Measurements from ENCODE around the gene BABAM1.

BABAM1 gene

GRCh38 chr19:17300992-17301619 is 33.9 kb downstream of the BABAM1 start:
- DNase-seq (ENCODE audit: insufficient read length, low spot score): no peak
- FAIRE-seq: no peak

DNA sequence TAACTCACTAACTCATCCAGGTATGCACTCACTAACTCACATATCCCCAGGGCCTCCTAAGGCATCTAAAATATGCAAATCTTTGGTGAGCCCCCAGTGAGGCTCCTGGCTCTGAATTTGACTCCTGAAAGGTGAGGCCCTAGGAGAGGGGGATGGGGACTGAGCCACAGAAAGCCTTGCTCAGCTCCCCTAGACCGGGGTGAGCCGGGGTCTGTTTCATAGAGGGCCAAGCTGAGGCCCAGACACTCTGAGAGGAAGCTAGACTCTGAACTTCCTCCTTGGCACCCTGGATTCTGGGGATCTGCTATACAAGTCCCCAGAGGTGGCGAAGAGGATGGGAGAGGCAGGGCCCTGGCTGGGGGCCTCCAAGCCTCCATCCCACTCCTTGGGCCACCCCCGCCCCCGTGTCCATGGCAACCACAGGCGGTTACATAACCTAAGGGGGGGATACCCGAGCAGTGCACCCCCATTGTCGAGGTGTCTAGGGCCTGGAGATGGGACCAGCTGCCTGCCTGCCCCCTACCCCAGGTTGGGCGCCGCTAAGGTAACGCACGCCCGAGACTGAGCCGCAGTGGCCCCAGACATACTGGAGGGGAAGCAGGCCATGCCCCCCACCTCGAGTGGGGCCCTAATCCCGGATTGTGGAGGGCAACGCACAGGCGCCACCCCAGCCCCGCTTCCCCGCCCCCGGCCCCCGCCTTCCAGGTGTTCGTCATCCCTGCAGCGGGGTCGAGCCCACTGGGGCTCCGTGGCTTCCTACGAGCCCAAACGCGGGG is 35.3 kb downstream of the BABAM1 start:
- FAIRE-seq (no peak), DNase-seq (ENCODE audit: insufficient read length, low spot score) (no peak)

GRCh38 chr19:17303167-17303939 is 36.1 kb downstream of the BABAM1 start, which contains the start of gene ABHD8:
ABHD8 (minus strand) TSS chr19:17303425; CDS start chr19:17301616, 1,809 bp downstream.
- peak; percentile 89 for FAIRE-seq
- peak; percentile 95 for DNase-seq (ENCODE audit: insufficient read length, low spot score)

- FAIRE-seq (no peak), DNase-seq (ENCODE audit: insufficient read length, low spot score) (no peak)
Measured at GRCh38 chr19:17303940-17304267, 36.7 kb downstream of the BABAM1 start.

GRCh38 chr19:17304386-17305215 is 37.4 kb downstream of the BABAM1 start:
- FAIRE-seq (peak; percentile 11), DNase-seq (ENCODE audit: insufficient read length, low spot score) (no peak)

- DNase-seq (ENCODE audit: insufficient read length, low spot score) (no peak), FAIRE-seq (no peak)
Measured at GRCh38 chr19:17305216-17305516, 37.9 kb downstream of the BABAM1 start.

DNA sequence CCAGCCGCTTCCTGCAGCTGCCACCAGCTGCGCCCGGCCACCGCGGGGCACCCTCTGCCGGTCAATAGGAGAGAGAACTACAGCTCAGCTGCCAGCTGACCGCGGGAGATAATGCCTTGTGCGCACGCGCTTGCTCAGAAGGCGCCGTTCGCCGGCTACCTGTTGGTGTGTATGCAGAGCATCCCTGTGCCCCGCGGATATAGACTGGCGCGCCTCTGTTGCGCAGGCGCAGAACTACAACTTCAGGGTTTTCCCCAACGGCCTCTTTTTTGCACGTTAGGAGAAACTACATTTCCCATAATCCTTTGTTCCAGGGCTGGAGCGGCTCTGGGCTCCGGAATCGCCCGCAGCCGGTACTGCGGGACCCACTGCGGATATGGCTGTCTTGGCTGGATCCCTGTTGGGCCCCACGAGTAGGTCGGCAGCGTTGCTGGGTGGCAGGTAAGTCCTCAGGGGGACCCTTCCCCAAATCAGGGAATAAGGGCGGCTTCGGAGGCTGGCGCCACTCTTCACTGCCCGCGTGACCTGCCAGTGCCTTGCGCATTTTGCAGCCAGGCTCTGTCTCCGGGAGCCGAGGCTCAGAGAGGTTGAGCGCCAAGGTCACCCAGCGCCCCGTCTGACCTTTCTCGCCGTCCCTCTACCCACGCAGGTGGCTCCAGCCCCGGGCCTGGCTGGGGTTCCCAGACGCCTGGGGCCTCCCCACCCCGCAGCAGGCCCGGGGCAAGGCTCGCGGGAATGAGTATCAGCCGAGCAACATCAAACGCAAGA is 38.5 kb downstream of the BABAM1 start, which contains the start of gene MRPL34:
Gene MRPL34 (plus strand): TSS at position 356 of the 768 bp plus-strand sequence. CDS start 21 bp downstream, at position 377.
- FAIRE-seq: peak; percentile 97
- DNase-seq (ENCODE audit: insufficient read length, low spot score): no peak

DNA sequence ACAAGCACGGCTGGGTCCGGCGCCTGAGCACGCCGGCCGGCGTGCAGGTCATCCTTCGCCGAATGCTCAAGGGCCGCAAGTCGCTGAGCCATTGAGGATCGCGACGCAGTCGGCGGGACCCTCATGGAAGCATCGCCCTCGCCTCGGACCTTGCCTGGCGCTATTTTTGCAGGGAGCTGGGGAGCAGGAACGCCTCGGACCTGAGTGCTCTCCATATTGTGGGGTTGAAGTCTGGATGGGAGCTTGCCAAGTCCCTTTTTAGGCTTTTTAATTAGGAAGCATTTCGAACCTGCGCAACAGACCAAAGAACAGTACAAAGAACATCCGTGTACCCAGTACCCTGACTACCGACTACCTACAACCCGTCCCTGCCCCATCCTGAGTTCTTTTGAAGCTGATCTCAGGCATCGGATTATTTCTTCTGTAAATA is 39.1 kb downstream of the BABAM1 start:
- DNase-seq (ENCODE audit: insufficient read length, low spot score) (no peak), FAIRE-seq (peak; percentile 4)

DNA sequence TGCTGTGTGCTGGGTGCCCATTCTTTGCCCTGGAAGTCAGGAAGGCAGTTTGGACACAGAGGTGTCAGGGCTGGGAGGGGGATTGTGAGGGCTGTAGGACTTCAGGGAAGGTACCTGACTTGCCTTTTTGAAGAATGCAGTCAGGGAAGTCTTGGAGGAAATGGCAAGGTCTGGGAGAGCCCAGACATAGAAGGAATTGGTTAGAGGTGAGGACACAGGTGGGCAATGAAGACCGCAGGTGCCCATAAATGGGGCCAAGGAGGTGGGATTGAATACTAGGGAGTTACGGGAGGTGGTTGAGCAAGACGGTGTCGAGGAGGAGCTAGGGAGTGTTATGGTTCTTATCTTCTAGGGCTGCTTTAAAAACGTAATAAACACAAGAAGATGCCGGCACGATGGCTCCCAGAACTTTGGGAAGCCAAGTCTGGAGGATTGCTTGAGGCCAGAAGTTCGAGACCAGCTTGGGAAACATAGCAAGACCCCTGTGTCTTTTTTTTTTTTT is 40.7 kb downstream of the BABAM1 start:
- FAIRE-seq (no peak), DNase-seq (ENCODE audit: insufficient read length, low spot score) (no peak)

DNA sequence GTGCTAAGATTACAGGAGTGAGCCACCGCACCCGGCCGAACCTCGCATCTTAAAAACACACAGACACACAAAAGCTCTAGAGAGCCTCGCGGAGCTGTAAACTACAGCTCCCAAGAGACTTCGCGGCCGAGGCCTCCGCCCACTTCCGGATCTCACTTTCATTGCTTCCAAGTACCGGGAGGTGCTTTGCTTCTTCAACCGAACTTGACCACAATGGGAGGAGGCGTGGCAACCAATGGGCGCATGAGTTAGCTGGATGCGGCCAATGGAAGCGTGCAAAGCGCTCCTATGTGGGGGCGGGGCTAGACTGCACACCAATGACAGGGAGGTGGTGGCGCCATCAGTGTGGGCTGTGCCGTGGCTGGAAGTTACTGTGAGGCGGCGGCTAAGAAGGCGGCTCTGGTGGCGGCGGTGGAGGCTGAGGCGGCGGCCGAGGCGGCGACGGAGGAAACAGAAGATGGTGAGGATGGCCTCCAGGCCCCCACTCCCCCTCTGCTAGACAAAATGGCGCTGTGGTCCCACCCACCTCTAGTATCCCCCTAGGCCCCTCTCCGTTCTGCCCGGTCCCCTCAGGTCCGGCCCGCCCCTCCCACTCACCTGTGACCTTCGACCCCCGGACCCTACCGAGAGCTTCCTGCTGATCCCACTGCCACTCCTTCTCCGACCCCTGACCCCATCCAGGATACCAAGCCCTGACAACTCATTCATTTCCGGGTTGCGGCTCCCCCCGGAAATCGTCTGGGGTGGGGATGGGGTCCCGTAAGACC is 42.1 kb downstream of the BABAM1 start, which contains the start of gene DDA1:
Gene DDA1 (plus strand): TSS at position 366 of the 767 bp plus-strand sequence. CDS start 92 bp downstream, at position 458.
- FAIRE-seq: peak; percentile 100
- peak; percentile 97 for DNase-seq (ENCODE audit: insufficient read length, low spot score)

DNA sequence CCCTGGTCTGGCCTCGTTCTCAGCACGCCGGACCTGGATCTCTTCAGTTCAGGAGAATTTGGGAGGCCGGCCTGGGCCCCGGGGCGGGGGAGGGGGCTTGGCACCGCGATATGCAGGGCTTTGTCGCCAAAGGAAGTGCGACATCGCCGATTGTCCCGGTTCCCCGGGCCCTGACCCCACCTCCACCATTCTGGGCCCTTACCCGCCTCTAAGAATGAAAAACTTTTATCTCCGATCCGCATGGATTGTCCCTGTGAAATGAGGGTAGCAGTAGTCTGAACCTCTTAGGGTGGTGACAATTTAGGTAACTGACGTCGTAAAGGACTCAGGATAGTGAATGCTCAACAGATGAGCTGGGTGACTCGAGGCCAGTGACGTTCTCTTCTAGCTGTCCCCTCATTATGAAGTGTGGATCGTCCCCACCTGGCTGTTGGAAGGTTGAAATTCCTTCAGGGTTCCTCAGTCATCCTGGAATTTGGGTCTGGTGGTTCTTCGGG is 42.8 kb downstream of the BABAM1 start:
- FAIRE-seq (peak; percentile 64), DNase-seq (ENCODE audit: insufficient read length, low spot score) (no peak)

DNA sequence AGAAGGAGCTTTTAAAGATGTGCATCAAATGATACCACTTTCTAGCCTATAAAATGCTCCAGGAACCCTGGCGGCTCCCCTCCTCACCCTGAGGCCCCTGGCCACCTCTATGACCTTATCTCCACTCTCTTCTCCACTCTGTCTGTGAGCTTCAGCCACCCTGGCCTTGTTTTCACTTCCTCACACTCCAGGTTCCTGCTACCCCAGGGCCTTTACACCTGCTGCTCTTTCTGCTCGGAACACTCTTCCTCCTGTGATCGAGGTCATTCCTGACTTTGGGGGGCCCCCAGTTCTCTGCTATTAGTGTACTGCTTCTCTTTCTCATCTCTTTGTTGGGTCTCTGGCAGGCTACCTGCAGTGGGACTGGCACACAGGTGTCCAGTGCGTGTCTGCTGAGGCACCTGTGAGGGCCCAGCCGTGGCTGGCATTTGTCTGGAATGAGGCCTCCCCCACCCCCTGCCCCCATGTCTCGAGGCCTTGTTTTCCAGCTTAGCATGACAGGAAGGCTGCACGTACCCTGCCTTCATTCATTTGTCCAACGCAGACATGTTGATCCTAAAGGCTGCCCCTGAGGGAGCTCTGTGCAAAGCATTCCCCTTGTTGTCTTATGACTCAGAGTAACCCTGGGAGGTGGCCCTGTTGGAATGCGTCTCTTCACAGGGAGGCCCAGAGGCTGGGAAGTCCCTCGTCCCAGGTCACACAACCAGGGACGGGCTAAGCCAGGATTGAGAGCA is 44.4 kb downstream of the BABAM1 start:
- no peak for FAIRE-seq
- DNase-seq (ENCODE audit: insufficient read length, low spot score): no peak

DNA sequence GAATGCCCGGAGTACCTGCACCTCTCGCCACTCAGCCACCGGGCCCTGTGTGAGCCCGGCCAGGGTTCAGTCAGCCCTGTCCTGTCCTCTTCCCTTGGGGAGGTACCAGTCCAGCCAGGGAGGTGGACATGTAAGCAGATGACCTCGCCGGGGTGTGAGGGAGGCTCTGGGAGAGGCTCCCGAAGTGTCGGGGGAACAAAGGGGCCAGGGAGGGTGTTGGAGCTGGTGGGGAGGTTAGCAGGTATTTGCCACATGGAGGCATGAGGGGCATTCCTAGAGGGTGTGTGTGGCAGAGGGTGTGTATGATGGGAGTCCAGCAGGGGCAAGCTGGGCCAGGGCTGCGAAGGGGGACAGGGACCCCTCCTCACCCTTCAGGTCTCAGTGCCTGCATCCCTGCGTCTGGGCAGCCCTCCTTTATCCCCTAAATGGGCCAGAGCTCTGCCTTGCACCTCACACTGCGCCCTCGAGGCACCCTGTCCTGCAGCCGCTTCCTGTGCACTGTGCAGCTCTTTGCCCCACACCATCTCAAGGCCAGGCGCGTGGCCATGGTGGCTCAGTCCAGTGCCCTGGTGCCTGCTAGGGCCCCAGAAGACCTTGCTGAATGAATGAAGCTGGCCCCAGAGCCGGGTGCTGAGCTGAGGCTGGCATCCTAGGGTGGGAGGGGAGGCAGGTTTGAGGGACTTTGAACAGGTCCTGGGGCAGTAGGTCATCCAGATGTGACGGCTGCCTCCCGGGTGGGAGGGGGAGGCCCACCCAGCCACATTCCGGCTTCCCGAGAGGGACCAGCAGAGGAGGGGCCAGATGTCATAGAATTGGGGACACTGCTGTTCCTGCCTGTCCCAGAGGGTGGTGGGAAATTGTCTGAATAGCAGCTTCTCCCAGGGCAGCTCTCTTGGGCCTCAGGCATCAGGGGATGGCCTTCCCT is 45.2 kb downstream of the BABAM1 start:
- FAIRE-seq (no peak), DNase-seq (ENCODE audit: insufficient read length, low spot score) (no peak)

GRCh38 chr19:17314007-17314593 is 46.9 kb downstream of the BABAM1 start:
- DNase-seq (ENCODE audit: insufficient read length, low spot score) (no peak), FAIRE-seq (no peak)

- DNase-seq (ENCODE audit: insufficient read length, low spot score): no peak
- FAIRE-seq: no peak
Measured at GRCh38 chr19:17318966-17319365, 51.7 kb downstream of the BABAM1 start.

DNA sequence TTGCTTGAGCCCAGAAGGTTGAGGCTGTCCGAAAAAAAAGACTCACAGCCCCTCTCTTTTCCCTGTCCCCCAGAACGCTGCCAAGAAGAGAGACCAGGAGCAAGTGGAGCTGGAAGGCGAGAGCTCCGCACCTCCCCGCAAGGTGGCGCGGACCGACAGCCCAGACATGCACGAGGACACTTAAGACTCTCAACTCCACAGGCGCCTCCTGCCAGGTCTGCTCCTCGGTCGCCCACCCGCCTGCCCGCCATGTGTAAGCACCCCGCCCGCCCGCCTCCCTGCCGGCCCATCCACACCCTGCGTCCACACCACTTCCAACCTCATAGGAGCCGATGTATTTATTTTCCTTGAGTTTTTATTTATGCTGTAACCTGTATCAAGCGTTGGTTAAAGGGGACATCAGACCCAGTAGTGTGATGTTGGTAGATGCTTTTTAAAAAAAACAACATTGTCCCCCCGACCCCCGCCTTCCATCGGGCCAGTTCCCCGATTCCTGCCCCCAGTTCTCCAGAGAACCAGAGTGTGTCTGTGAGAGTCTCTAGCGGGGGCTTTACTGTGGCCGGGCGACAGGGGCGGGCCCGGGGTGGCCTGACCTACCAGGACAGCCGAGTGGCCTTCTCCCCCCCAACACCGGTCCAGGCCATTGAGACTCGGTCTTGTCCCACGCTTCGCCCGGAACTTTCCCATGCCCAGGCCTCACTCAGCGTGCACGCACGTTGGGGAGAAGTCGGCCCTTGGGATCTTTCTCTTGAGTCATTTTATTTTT is 52.4 kb downstream of the BABAM1 start:
- FAIRE-seq: no peak
- DNase-seq (ENCODE audit: insufficient read length, low spot score): no peak
